Activated CD4-positive, alpha-beta T cell treated with anti-CD3 and anti-CD28 coated beads, Interleukin-2, amount 50 U/mL, for 16 hours (primary cell): Measurements from ENCODE around the gene TOLLIP.
"Not testable (repeated sequence)": the region's sequence is repeated elsewhere in the genome, so short reads cannot be mapped to it uniquely, and the experiment has no call there.

Experiments
- DNase-seq: peaks from one replicate; pipeline ENCODE4 v3.0.0-alpha.2; 2020

The TOLLIP gene

DNA sequence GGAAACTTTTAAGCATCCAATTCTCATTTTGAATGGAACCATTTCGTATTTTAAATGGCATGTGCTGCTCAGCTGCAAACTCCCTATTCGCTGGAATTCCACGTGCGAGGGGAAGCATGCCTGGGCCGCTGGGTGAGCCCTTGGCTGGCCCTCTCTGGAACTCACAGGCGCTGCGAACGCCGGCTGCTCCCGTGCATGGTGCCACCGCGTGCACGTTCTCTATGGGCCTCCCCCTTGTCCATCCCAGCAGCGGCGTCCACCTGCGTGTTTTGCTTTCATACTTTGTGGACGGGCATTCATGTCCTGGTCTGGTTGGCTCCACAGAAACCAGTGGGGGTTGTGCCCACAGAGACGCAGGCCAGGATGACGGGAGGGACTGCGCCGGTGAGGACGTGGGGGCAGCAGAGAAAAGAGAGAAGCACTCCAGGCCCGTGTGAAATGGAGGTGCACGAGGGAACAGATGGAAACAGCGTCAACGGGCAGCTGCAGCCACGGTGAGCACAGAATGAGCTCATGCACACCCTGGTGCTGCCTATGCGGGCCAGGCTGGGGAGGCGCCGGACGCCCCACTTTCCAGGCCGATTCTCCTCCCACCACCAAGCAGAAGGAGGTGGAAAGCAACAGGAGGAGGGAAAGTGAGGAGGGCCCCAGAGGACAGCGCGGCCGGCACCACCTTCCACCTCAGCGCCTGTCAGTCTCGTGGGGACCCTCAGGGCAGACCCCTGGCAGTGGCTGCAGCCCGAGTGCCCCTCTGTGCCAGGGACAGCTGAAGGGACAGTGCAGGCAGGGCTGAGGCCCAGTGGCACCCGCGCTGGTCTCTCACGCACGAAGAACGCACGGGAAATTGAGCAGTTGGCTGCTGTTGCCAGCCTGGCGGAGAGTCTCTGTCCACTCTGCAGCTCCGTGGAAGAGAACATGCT is 29.1 kb downstream of the TOLLIP start:
- no peak for DNase-seq

DNA sequence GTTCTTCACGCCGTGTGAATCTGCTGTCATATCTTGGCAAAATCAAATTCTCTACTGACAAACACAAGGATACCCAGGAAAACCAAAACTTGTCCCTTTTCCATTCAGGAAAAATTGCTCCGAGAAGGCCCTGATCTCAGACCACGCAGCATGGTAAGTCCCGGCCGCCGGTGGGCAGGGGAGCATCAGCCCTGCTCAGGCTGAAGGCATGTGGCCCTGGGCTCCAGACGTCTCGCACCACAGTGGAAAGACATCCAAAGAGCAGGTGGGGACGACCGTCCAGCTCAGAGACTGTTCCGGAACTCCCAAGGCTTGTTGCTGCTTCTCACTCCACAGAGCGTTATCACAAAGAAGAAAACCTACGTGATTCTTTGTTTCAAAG is 29.8 kb downstream of the TOLLIP start:
- no peak for DNase-seq

DNA sequence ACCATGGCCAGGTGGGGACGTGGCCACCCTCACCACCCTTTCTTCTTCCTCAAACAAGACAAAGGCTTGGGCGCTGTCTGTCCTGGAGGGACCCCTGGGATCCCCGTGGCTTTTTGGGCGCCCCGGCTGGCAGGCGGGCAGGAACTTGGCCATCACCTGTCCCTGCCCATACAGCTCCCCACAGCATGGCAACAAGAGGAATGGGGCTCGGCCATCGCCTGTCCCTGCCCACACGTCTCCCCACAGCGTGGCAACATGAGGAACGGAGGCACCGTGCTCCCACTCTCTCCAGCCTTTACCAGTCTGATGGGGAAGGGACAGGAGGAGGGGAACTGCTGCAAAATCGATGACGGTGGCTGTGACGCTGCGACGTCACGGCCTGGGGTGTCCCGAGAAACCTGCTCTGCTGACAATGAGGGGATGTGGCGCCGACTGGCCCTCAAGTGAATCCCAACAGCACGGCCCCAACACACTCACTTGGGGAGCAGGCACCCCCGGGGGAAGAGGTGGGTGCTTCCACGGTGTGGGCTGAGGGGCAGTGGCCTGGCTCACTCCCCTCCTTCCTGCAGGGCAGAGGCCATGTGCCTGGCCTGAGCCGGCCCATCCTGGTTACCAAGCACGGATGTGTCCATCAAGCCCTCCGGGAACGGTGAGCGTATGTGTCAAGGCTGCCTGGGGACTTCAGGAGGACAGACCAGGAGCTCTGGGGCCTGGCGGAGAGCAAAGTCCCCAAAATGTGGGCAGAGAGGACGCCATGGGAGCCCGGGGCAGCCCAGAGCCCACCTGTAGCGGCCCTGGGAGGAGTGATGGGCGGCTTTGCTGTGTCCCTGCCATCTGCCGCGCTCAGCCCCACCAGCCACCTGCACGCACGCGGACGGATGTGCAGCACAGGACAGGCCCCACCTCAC is 30.4 kb downstream of the TOLLIP start:
- no peak for DNase-seq

DNA sequence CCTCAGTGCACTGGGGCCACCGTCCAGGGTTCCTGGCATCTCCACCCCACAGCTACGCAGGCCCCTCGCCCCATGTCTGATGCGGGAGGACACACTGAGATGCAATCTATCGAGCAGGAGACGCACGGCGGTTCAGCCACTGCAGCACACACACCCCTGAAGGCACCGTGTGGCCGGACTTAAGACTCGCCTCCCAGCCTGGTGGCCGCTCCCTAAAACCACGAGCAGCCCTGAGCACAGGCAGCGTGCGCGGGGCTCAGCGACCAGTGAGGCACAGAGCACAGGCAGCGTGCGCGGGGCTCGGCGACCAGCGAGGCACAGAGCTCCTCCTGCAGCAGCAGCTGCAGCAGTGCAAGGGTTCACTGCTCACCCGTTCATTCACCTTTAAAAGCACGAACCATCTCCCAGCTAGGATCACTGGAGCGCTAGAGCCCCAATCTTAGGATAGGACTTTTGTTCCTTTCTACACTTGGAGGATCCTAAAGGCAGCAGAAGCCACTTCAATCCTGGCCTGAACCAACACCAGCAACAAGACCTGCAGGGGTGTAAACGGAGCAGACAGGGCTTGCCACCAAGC is 31.4 kb downstream of the TOLLIP start:
- no peak for DNase-seq

DNA sequence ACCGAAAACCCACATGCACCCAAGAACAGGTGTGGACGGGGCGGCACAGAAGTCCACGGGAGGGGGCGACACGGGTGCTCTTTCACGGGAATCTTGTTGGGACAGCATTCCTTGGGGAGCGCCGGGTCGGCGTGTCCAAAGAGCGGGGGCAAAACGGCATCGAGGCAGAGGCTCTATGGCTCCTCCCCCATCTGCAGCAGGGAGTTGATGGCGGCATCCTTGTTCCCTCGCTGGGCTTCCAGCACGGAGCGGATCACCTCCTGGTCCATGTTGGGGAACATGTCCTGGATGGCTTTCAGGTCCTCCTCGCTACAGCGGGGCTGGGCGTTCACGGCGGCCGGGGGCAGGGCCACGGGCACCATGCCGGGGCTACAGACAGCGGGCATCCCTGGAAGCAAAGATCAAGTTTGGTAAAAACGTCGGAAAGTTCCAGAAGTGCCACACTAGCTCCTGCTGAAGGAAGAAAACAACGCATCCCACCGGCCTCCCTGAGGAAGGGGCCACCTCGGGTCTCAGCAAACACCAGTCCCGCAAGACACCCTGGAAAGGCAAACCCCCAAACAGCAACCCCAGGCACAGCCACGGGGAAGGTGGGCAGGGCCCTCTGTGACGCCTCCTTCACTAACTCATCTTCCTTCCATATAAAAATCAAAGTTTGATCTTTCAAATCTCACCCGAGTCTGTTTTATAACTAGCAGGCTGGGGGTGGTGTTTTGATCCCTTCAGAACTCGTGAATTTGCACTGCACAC is 32.4 kb downstream of the TOLLIP start:
- DNase-seq, result no peak

DNA sequence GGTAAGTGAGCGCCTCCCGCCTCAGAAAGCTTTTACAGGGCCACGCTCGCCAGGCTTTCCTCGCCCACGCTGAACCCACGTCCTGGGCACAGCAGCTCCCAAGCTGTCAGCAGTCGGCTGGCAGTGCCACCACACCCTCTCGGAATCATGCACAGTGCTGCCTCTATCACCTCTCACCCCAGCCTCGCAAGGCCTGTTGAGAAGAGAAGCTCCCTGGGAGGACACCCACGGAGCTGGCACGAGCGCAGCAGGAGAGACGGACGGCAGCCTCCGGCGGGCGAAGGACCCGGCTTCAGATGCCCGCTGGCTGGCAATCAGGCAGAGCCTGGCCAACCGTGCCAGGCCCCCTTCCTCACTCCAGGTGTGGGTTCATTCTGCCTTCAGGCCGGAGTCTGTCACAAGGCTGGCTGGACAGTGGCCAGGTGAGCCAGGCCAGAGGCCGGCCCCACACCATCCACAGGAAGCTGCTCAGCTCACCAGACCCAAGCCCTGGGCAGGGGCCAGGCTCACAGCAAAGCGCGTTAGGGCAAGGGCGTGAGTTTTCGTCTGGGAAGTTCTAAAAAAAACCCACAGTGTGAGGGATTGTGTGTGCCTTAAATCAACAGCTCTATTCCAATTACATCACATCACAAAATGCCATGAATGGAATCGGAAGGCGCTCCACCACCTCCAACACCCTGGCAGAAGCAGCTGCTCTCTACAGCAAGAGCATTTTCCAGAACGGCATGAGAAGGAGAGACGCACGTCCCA is 33.2 kb downstream of the TOLLIP start:
- no peak for DNase-seq

DNA sequence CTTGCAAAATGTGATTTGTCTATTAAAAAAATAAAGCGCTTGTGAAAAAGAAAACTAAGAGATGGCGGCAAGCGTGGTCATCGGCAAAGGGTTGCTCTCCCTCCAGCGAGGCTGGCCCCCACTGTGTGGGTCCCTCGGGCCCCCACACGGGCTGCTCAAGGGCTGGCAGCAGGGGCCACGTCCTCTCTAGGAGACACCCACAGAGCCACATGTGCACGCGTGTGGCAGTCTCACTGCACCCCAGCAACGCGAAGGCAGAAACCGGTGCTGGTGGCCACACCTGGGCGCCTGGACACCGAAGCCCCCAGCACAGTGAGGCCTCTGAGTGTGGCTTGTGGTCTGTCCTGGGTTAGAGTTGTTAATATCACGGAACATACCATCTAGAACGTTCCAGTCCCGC is 34.4 kb downstream of the TOLLIP start:
- DNase-seq, result no peak

DNA sequence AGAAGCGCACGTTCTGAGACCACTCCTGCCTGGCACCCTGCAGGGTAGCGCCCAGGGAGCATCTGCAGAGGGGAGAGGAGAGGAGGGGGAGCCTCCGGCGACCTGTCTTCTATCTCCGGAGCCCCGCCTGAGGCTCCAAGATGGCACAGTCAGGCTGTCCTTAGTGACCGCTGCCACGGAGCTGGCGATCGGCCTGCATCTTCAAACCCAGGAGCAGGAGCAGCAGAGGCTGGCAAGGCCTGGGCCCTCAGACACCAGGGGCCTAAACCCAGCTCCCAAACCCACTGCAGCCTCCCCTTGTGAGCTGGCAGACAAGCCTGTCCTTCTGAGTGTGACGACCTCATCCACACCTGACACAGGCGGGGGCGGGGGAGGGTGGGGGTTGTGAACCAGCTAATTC is 34.9 kb downstream of the TOLLIP start:
- DNase-seq, result no peak

DNA sequence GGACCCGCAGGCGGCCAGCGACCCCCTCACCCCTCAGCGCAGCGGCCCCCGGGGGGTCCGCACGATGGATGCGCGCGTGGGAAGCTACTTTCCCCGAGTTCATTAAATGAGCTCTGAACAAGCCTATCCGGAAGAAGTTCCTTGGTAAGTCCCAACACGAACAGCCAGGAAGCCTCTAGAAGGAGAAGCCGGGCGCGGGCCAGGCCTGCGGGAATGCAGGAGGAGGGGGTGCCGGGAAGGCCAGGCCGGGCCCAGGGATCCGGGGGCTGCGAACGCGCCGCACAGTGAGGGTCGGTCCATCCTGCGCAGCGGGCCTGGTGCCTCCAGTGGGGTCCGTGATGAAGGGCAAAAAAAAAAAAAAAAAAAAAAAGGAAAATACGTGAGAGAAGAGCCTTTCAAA is 36.9 kb downstream of the TOLLIP start:
- DNase-seq, result no peak

DNA sequence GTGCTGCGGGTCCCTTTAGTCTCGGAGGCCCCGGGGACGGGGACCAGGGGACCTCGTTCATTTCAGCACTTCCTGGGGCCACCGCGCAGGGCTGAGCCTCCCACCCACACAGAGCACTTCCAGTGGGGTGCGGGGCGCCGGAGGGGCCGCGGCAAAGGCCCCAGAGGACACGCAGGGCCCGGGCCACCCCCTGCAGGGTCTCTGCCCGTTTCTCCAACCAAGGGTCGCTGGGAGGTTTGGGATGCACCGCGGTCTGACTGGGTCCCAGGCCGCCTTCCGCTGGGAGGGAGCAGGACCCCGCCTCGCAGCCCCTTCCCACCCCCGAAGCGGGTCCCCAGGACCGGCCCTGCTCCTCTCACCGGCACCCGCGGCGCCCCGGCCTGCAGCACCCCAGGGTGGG is 37.5 kb downstream of the TOLLIP start:
- no peak for DNase-seq

DNA sequence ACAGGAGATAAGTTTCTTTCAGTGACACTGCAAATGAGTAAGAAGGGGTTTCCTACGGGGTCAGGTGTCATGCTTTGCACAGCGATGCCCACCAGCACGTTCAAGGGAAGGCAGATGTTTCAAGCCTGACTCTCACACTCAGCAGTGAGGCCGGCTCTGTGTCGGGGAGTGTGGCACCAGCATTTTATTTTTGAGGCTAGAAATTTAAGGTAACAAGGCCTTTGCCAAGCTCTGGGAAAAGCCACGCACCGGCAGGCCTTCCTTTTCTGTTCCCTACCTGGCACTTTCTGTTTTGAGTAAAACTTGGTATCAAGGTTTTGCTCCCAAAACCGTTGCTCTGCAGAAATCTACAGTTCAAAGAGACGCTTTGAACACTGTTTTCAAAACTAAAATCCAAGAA is 38.0 kb downstream of the TOLLIP start:
- DNase-seq, result no peak

DNA sequence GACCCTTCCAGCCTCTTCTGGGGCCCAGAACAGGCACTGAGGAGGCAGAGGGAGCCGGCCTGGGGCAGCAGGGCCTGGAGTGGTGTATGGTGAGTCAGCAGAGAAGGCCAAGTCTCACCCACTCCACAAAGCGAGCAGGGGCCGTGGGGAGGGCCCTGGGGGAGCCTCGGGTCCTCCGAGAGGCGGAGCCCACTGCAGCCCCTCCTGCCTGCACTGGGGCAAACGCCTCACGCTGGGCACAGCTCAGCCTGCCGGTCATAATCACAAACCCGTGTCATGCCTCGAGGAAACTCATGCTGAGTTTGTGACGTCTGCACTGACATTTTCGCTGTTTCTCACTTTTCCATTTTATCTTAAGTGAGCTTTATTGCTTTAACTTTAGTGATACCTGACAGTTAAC is 38.4 kb downstream of the TOLLIP start:
- DNase-seq, result no peak

DNA sequence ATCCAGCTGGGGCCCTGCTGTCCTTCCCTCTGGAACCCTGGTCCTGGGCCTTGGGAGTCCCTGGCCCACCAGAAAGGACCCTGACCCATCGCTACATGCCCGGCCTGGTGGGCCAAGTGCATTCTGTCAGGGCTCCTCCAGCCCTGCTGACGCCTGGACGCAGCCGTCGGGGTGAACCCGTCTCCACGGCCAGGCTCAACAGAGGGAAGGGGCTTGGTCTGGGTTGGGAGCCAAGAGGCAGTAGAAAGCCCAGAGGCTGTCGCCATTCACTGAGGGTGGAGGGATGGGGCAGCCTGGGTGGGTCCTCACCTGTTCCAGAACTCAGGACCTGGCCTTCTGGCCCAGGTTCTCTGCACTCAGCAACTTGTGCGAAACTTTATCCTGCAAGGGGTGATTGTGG is 39.0 kb downstream of the TOLLIP start:
- no peak for DNase-seq

DNA sequence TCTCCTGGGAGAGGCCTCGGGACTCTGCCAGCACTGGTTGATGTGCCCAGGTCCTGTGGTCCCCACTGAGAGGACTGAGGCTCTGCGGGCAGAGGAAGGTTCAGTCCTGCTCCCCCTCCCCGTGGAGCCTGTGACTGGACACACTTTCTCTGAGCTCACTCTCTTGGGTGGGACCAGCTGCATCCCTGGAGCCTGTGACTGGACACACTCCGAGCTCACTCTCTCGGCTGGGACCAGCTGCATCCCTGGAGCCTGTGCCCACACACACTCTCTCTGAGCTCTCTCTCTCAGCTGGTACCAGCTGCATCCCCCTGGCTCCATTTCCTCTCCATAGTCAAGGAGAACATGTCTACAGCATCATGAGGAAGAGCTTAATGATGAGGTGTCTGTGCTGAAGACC is 39.5 kb downstream of the TOLLIP start:
- DNase-seq, result no peak

DNA sequence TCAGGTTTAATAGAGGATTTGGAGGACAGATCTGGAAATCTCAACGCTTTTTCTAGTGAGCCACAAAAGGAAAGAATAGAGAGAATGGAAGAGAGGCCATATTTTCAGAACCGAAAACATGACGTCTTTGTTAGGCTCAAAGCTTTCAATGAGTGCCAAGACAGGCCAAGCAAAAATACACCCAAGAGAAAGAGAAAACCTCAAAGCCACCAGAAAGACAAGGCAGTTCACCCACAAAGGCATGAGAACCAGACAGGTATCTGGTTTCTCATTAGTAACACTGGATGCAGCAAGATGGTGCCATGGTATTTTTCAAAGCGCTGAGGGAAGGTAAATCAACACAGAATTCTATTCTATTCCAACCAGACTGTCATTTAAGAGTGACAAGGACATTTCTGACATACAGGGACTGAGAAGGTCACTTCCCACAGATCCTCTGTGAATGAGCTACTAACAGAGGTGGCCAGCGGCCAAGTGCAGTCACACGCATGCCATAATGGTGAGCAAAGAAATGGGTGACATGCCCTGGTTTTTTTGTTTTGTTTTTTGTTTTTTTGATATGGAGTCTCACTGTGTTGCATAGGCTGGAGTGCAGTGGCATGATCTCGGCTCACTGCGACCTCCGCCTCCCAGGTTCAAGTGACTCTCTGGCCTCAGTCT is 41.9 kb downstream of the TOLLIP start:
- DNase-seq, result no peak

DNA sequence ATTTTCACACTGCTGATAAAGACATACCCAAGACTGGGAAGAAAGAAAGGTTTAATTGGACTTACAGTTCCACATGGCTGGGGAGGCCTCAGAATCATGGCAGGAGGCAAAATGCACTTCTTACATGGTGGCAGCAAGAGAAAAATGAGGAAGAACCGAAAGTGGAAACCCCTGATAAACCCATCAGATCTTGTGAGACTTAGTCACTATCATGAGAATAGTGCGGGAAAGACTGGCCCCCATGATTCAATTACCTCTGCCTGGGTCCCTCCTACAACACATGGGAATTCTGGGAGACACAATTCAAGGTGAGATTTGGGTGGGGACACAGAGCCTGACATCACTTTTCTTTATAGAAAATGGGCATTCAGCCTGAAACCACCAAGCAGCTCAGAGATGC is 42.5 kb downstream of the TOLLIP start:
- not testable (repeated sequence) for DNase-seq

DNA sequence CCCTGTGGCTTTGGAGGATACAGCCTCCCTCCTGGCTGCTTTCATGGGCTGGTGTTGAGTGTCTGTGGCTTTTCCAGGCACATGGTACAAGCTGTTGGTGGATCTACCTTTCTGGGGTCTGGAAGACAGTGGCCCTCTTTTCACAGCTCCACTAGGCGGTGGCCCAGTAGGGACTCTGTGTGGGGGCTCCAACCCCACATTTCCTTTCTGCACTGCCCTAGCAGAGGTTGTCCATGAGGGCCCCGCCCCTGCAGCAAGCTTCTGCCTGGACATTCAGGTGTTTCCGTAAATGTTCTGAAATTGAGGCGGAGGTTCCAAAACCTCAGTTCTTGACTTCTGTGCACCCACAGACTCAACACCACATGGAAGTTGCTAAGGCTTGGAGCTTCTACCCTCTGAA is 44.0 kb downstream of the TOLLIP start:
- DNase-seq, result not testable (repeated sequence)

DNA sequence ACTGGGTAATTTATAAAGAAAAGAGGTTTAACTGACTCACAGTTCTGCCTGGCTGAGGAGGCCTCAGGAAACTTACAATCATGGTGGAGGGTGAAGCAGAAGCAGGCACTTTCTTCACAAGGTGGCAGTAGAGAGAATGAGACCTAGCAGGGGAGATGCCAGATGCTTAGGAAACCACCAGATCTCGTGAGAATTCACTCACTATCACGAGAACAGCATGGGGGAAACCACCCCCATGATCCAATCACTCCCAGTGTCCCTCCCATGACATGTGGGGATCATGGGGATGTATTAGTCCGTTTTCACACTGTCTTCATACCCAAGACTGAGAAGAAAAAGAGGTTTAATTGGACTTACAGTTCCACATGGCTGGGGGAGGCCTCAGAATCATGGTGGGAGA is 45.0 kb downstream of the TOLLIP start:
- peak; percentile 59 for DNase-seq

DNA sequence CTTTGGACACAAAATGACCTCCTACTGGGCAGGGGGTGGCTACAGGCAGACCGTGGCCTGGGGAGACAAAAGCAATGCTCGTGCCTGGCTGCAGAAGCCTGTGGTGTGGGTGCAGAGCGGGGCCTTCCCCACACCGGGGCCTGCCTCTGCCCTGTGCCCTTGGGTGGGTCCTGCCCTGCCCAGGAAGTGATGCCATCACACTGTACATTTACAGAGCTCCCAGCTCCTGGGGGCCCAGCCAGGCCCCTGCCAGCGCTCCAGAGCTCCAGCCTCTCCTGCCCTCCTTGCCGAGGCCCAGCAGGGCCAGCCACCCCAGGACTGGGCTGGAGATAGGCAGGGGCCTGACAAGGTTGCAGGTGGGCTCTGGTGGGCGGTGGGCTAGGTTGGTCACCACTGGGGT is 46.4 kb downstream of the TOLLIP start:
- no peak for DNase-seq

DNA sequence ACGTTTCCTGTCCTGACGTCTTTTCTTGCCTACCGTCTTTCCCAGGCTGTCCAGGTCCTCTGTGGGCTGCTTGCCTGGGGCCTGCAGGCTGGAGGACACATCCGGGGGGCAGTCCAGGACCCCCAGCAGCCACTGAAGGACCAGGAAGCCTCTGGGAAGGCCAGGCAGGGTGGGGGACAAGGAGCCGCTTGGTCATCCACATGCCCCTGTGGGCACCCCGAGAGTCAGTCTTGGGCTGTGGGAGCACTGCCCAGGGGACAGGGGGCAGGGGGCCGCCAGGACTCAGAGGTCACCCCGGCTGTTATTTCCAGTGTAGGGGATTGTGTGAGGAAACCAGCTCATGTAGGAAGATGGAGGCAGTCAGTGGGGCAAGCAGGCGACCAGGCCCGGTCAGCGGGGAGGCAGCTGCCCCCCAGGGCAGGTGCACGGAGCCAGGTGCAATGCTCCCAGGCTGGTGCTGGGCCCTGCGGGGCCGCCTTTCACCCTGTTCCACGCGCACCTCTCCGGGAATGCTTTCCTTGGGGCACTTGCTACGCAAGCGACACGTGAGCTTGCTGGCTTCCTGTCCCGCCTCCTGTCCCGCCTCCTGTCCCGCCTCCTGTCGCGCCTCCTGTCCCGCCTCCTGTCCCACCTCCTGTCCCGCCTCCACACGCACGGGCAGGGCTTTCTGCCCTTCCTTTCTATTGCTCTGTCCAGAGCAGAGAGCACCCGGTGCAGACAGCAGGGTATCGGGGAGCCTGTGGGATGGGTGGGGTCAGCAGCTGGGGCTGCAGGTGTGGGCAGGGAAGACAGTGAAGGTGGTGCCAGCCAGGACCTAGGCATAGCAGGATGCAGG is 47.0 kb downstream of the TOLLIP start:
- DNase-seq, result peak; percentile 93
